Brain microvascular endothelial cell (primary cell): Measurements from ENCODE around the gene SPRYD4.

Source experiments
- DNase-seq: peaks from one replicate; pipeline ENCODE4 v3.0.0-alpha.2; 2020
- H3K27ac ChIP-seq: fragments of 250-450 bp; sonication (Bioruptor Pico); 2 replicates; pipeline ENCODE4 v1.5.1; 2020; ENCODE audit warnings: mild to moderate bottlenecking, moderate library complexity
- H3K27me3 ChIP-seq: fragments of 250-450 bp; sonication (Bioruptor Pico); replicated peaks from 2 replicates; pipeline ENCODE4 v1.5.1; 2020; ENCODE audit warnings: mild to moderate bottlenecking
- H3K36me3 ChIP-seq: fragments of 250-450 bp; sonication (Bioruptor Pico); replicated peaks from 2 replicates; pipeline ENCODE4 v1.5.1; 2020; ENCODE audit warnings: mild to moderate bottlenecking
- H3K4me3 ChIP-seq: 2 replicates; pipeline ENCODE4 v1.5.1; 2011; ENCODE audit warnings: low read depth, mild to moderate bottlenecking, control low read depth, low read length, moderate library complexity
- CTCF ChIP-seq: IDR thresholded peaks from 2 replicates; pipeline ENCODE4 v1.5.1; 2011; ENCODE audit warnings: low read depth, mild to moderate bottlenecking, moderate library complexity, low read length, control low read depth, inconsistent platforms; ENCODE audit errors: missing control alignments
- in situ Hi-C: cut with HindIII; loops from 2 replicates; pipeline ENCODE4 v1.10.0; 2017; ENCODE audit warnings: low sequenced_read_pairs, low pct_ligation_motif_present

The SPRYD4 gene

GRCh38 chr12:56477521-56478225 is 9.3 kb downstream of the SPRYD4 start:
- no peak overlapping the region for H3K27ac ChIP-seq
- in situ Hi-C loops = no loop called here

GRCh38 chr12:56479625-56480024 is 11.2 kb downstream of the SPRYD4 start:
- no peaks in the 10 kb centered on the region for H3K27me3 ChIP-seq
- in situ Hi-C loops = no loop called here
- no peak for DNase-seq
- no peak overlapping the region for H3K4me3 ChIP-seq
- H3K36me3 ChIP-seq = no peaks in the 10 kb centered on the region
- no peak overlapping the region for H3K27ac ChIP-seq
- no peak for TF ChIP-seq CTCF

More at GRCh38 chr12:56477521-56478225, 9.3 kb downstream of the SPRYD4 start:
- no peak for TF ChIP-seq CTCF
- no peaks in the 10 kb centered on the region for H3K36me3 ChIP-seq
- H3K27me3 ChIP-seq = no peaks in the 10 kb centered on the region
- no peak for DNase-seq
- no peak overlapping the region for H3K4me3 ChIP-seq

GRCh38 chr12:56484566-56484965 is 16.2 kb downstream of the SPRYD4 start:
- in situ Hi-C loops = no loop called here
- no peak for TF ChIP-seq CTCF
- H3K27me3 ChIP-seq = peaks cover 16% of the 10 kb centered on the region
- no peak overlapping the region for H3K27ac ChIP-seq
- H3K4me3 ChIP-seq = no peak overlapping the region
- no peaks in the 10 kb centered on the region for H3K36me3 ChIP-seq
- no peak for DNase-seq

- Histone ChIP-seq H3K27ac (no peak overlapping the region), H3K4me3 (no peak overlapping the region), H3K27me3 (peaks cover 23% of the 10 kb centered on the region), H3K36me3 (no peaks in the 10 kb centered on the region)
- no peak for DNase-seq
- in situ Hi-C loops = no loop called here
- no peak for TF ChIP-seq CTCF
These were observed 18.3 kb downstream of the SPRYD4 start for GRCh38 chr12:56486694-56487093.

- Histone ChIP-seq H3K27ac (no peak overlapping the region), H3K36me3 (no peaks in the 10 kb centered on the region), H3K4me3 (peak overlapping the region; percentile 46), H3K27me3 (peaks cover 23% of the 10 kb centered on the region)
- DNase-seq = no peak
- in situ Hi-C loops = no loop called here
- no peak for TF ChIP-seq CTCF
These were observed 19.2 kb downstream of the SPRYD4 start for GRCh38 chr12:56487448-56488040.
